HG03520 (cell line): ENCODE measurements around the gene SPN.
"Not testable (repeated sequence)": the region's sequence is repeated elsewhere in the genome, so short reads cannot be mapped to it uniquely, and the experiment has no call there.

ENCODE experiments used
- ATAC-seq: cut with Tn5 transposase; IDR thresholded peaks from one replicate; pipeline ENCODE4 v1.9.1; 2021; ENCODE audit warnings: mild to moderate bottlenecking, moderate library complexity; ENCODE audit not compliant: unreplicated experiment

Gene SPN

DNA sequence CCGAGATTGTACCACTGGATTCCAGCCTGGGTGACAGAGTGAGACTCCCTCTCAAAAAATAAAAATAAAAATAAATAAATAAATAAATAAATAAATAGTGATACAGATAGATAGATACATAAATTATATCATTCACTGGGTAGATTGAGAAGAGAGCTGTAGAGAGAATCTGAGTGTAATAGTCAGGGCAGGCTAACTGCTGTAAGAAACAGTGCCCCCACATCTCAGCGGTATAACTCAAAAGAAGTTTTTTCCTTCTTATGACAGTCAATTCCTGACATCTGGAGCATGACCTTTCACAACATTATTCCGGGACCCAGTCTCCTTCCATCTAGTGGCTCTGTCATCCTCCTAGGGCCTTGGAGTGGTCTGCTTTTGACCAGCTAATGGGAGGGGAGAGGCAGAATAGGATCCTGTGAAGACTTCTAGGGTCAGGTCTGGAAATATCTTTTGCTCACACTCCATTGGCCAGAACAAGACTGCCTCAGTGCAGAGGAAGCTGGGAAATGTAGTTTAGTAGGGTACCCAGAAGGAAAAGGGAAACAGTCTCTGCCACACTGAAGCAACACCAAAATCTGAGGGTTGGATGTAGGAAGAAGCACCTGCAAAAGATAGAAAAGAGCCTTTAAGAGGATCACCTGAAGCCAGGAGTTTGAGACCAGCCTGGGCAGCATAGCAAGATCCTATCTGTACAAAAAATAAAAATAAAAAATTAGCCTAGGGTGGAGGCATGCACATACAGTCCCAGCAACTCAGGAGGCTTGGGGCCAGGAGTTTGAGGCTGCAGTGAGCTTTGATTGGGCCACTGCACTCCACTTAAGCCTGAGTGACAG lies 13.0 kb downstream of the SPN start:
- no peak for ATAC-seq

GRCh38 chr16:29676989-29677785 lies 14.1 kb downstream of the SPN start:
- ATAC-seq: no peak

GRCh38 chr16:29678691-29679267 lies 15.7 kb downstream of the SPN start, which contains the start of gene QPRT:
QPRT (plus strand) TSS chr16:29679180; CDS start chr16:29679198, 18 bp downstream.
- no peak for ATAC-seq

DNA sequence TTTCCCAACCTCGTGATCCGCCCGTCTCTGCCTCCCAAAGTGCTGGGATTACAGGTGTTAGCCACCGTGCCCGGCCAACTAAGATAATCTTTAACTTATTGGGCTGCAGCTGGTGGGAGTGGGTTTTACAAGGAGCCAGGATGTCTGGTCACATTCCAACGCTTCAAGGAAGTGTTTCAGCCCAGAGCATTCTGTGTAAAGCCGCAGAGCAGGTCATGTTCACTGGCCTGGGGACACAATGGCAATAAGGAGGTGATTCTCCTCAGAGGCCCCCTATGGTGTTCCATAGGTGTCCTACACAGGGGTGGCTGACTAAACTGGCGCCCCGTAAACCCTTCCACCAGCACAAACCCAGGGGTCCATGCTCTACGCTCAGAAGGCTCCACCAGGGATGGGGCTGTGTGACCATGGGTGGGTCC lies 17.1 kb downstream of the SPN start:
- no peak for ATAC-seq

DNA sequence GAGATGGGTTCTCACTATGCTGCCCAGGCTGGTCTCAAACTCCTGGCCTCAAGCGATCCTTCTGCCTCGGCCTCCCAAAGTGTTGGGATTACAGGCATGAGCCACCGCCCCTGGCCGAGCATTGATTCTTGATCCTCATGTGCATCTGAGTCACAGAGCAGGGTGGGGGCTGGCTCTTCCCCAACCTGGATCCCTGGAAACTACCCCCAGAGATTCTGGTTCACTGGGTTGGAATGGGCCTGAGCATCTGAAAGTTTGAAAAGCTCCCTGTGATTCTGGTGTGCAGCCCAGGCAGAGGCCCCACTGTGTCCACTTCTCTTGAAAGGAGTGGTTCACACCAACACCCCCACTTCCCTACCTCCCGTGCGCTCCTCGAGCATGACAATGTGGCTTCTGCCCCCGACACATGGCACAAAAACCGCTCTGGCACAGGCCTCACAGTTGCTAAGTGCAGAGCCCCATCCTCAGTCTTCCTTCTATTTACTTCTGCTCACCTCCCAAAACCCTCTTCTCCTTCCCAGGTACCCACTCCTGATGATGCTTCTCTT lies 20.6 kb downstream of the SPN start:
- no peak for ATAC-seq

DNA sequence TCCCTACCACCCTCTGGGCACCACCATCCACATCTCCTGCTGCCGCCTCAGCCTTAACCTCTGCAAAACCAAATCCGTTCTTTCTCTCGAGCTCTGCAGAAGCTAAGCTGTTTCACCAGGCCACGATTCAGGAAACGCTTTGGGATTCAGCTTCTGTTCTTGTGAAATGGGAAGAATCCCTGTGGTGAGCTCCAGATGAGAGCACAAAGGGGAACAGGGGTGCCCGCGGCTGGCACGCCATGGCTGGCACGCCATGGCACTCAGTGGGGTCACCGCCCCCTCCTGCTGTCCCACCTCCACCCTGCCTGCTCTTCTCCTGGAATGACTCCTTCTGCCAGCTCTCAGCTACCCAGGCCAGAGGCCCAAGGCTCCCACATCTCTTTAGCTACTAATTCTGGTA lies 21.6 kb downstream of the SPN start:
- ATAC-seq: no peak

GRCh38 chr16:29686740-29687332 lies 23.8 kb downstream of the SPN start:
- no peak for ATAC-seq

- no peak for ATAC-seq
These were observed 24.7 kb downstream of the SPN start for GRCh38 chr16:29687755-29688154.

DNA sequence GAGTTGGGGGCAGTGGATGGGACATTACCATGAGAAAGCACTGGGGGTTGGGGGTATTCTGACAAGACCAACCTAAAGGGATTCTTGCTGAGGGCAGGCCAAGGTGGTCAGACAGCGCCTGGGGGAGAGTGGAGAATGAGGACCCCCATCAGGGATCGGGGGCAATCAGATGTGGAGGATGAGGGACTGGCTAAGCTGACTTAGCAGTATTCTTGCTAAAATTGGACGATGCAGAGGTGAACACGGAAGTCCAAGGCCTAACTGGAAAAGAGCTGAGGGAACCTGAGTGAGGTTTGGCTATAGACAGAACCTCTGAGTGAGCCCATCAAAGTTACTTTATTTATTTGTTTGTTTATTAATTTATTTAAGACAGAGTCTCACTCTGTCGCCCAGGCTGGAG lies 25.1 kb downstream of the SPN start:
- ATAC-seq: no peak

- not testable (repeated sequence) for ATAC-seq
These were observed 26.7 kb downstream of the SPN start for GRCh38 chr16:29689490-29690351.

GRCh38 chr16:29692606-29693005 lies 29.6 kb downstream of the SPN start:
- not testable (repeated sequence) for ATAC-seq

DNA sequence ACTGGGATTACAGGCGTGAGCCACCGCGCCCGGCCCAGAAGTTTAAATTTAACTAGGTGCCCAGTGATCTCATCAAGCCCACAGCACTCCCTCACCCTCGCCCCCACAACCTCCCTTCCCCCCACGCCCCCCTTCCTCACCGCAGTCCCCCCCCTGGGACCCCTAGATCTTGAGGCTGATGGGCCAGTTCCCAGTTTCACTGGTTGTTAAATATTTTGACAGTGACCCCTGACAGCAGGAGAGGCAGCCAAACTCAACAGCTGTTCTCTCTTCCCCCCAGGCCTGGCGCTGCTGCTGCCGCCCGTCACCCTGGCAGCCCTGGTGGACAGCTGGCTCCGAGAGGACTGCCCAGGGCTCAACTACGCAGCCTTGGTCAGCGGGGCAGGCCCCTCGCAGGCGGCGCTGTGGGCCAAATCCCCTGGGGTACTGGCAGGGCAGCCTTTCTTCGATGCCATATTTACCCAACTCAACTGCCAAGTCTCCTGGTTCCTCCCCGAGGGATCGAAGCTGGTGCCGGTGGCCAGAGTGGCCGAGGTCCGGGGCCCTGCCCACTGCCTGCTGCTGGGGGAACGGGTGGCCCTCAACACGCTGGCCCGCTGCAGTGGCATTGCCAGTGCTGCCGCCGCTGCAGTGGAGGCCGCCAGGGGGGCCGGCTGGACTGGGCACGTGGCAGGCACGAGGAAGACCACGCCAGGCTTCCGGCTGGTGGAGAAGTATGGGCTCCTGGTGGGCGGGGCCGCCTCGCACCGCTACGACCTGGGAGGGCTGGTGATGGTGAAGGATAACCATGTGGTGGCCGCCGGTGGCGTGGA lies 31.5 kb downstream of the SPN start:
- no peak for ATAC-seq

GRCh38 chr16:29695675-29696074 lies 32.6 kb downstream of the SPN start:
- ATAC-seq: not testable (repeated sequence)

DNA sequence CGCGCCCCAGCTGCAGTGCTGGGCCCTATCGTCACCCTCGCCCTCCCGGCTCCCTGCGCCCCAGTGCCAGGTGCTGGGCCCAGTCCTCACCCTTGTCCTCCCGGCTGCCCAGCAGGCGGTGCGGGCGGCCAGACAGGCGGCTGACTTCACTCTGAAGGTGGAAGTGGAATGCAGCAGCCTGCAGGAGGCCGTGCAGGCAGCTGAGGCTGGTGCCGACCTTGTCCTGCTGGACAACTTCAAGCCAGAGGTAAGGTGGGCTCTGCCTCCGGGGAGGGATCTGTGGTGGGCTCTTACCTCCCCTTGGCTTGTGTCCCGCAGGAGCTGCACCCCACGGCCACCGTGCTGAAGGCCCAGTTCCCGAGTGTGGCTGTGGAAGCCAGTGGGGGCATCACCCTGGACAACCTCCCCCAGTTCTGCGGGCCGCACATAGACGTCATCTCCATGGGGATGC lies 33.9 kb downstream of the SPN start:
- ATAC-seq: no peak

- ATAC-seq: no peak
These were observed 34.3 kb downstream of the SPN start for GRCh38 chr16:29697391-29697790.

DNA sequence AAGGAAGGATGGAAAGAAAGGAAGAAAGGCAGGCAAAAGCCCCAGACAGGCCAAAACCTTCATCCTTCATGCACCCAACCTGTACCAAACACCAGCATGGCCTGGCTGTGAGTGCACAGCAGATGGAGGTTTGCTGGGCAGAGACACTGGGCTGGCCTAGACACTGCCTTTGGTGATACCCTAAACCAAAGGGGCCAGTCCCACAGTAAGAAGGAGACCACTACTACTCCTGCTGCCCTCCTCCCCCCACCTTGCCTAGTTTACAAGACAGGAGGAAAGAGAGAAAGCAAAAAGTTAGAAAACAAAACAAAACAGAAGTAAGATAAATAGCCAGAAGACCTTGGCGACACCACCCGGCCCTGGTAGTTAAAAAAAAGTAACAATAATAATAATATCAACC lies 35.0 kb downstream of the SPN start:
- no peak for ATAC-seq

DNA sequence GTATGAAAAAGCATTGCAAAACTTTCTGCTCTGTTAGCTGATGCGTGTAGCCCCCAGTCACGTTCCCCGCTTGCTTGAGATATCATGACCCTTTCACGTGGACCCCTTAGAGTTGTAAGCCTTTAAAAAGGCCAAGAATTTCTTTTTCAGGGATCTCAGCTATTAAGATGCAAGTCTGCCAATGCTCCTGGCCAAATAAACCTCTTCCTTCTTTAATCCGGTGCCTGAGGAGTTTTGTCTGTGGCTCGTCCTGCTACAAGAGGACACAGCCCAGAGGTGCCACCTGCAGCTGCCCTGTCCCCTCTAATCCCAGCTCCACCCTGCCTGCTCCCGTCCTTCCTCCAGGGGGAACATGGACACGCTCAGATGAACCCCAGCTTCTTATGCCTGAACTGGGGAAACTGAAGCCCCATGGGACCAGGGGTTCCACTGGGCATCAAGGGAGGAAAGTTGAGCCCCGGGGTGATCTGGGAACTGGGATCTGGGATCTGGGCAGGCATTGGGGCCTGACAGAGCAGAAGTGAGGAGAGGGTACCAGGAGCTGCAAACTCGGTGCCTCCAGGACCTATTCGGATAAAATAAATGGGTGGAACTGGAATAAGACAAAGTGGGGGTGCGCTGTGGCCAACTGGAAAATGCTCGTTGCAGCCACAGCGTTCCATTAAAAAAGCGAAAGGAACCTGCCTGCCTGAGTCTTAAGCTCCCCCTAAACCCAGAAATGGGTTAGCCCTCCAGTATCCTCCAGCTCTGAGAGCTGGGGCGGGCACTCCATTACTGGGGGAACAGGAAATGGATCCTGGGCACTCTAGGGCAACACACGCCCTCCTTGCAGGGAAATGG lies 35.7 kb downstream of the SPN start:
- ATAC-seq: no peak
